SIG-M5 treated with dmso at 0.1 percent for 504 hours (cell line): ENCODE results near the gene NTN1.

Experiments
- DNase-seq: peaks from one replicate; lab custom pipeline; 2025; ENCODE audit not compliant: unreplicated experiment; lab: John Stamatoyannopoulos, UW

Gene NTN1

GRCh38 chr17:9211133-9211765 is 189.9 kb downstream of the NTN1 start:
- DNase-seq = no peak

- DNase-seq = no peak
Observed at GRCh38 chr17:9212376-9213302, 191.3 kb downstream of the NTN1 start.

GRCh38 chr17:9213303-9213640 is 192.0 kb downstream of the NTN1 start:
- DNase-seq = no peak

GRCh38 chr17:9215465-9215864 is 194.2 kb downstream of the NTN1 start:
- no peak for DNase-seq

GRCh38 chr17:9217151-9218056 is 196.1 kb downstream of the NTN1 start:
- DNase-seq = no peak

GRCh38 chr17:9218064-9218635 is 196.8 kb downstream of the NTN1 start:
- DNase-seq = no peak

- DNase-seq = no peak
Observed at GRCh38 chr17:9218911-9219310, 197.6 kb downstream of the NTN1 start.

- no peak for DNase-seq
Observed at GRCh38 chr17:9219631-9220397, 198.5 kb downstream of the NTN1 start.

- DNase-seq = no peak
Observed at GRCh38 chr17:9220398-9221146, 199.3 kb downstream of the NTN1 start.

GRCh38 chr17:9221147-9221921 is 200.0 kb downstream of the NTN1 start:
- DNase-seq = no peak

GRCh38 chr17:9221922-9222180 is 200.5 kb downstream of the NTN1 start:
- DNase-seq = no peak

- DNase-seq = no peak
Observed at GRCh38 chr17:9223531-9223930, 202.2 kb downstream of the NTN1 start.

GRCh38 chr17:9224485-9224884 is 203.2 kb downstream of the NTN1 start:
- DNase-seq = no peak

GRCh38 chr17:9225305-9226101 is 204.2 kb downstream of the NTN1 start:
- DNase-seq = no peak

- DNase-seq = no peak
Observed at GRCh38 chr17:9226130-9226793, 205.0 kb downstream of the NTN1 start.

GRCh38 chr17:9226794-9227135 is 205.5 kb downstream of the NTN1 start:
- DNase-seq = no peak

- no peak for DNase-seq
Observed at GRCh38 chr17:9227819-9228407, 206.6 kb downstream of the NTN1 start.
